ENCODE measurements around the gene KCND3. TPM values are rescaled to one million over a fixed set of nuclear protein-coding genes. Genes with fewer than 3 reads are reported as not detected.

The KCND3 gene
- polyA plus RNA-seq, 1 donor (not counting 4 experiments of a cell fraction or from before 2014, with no cell fraction given) = 0.21 TPM

- TF ChIP-seq EZH2 (IDR thresholded peaks at IDR 0.05; ENCODE audit: low read length) (no peak), CTCF (optimal IDR thresholded peaks at IDR 0.05 in 1 of 3, IDR thresholded peaks at IDR 0.05 in 1 of 3, conservative IDR thresholded peaks at IDR 0.05 in 1 of 3; ENCODE audit: extremely low read depth in 1 of 3, insufficient read depth in 2 of 3, low read length in 3 of 3) (no peak)
- no peaks in the 10 kb centered on the region for H3K36me3 ChIP-seq (ENCODE audit: control insufficient read depth in 2 of 2, extremely low read depth in 1 of 2, insufficient read depth in 2 of 2, low read length in 2 of 2)
- H3K79me2 ChIP-seq (ENCODE audit: control insufficient read depth, insufficient read depth, low read length) = no peaks in the 10 kb centered on the region
- no peak overlapping the region for H3K27ac ChIP-seq (ENCODE audit: control insufficient read depth, insufficient read depth, low read length)
- H3K9ac ChIP-seq (ENCODE audit: control insufficient read depth, extremely low read depth, insufficient read depth, low read length) = no peak overlapping the region
- H3K4me1 ChIP-seq (ENCODE audit: control insufficient read depth, extremely low read depth, insufficient read depth, low read length) = no peaks in the 10 kb centered on the region
- no peaks in the 10 kb centered on the region for H3K9me3 ChIP-seq (ENCODE audit: control insufficient read depth, low read depth, low read length)
- no peak overlapping the region for H3K4me3 ChIP-seq (ENCODE audit: control insufficient read depth in 2 of 3, extremely low read depth in 1 of 3, insufficient read depth in 2 of 3, low read depth in 1 of 3, low read length in 3 of 3)
- FAIRE-seq (no peak), DNase-seq (ENCODE audit: low read depth, low spot score) (no peak)
- H3K4me2 ChIP-seq (ENCODE audit: control insufficient read depth, extremely low read depth, insufficient read depth, low read depth, low read length) = no peak overlapping the region
- no peaks in the 10 kb centered on the region for H3K9me1 ChIP-seq (ENCODE audit: control insufficient read depth, extremely low read depth, insufficient read depth, low read length)
- dilution Hi-C loops (cut with MboI; ENCODE audit: extremely low pct_ligation_motif_present, low sequenced_read_pairs) = no loop called here
- H3K27me3 ChIP-seq (ENCODE audit: control insufficient read depth, extremely low read depth, insufficient read depth, low read length) = peaks cover 3% of the 10 kb centered on the region
- no peak overlapping the region for H2AFZ ChIP-seq (ENCODE audit: control insufficient read depth, low read length)
- no peaks in the 10 kb centered on the region for H4K20me1 ChIP-seq (ENCODE audit: control insufficient read depth, extremely low read depth, insufficient read depth, low read length)
Measured at GRCh38 chr1:111804776-111805175, 184.7 kb downstream of the KCND3 start.

- Histone ChIP-seq H2AFZ (ENCODE audit: control insufficient read depth, low read length) (no peak overlapping the region), H3K9me1 (ENCODE audit: control insufficient read depth, extremely low read depth, insufficient read depth, low read length) (no peaks in the 10 kb centered on the region), H3K4me2 (ENCODE audit: control insufficient read depth, extremely low read depth, insufficient read depth, low read depth, low read length) (no peak overlapping the region), H3K36me3 (ENCODE audit: control insufficient read depth in 2 of 2, extremely low read depth in 1 of 2, insufficient read depth in 2 of 2, low read length in 2 of 2) (no peaks in the 10 kb centered on the region), H3K79me2 (ENCODE audit: control insufficient read depth, insufficient read depth, low read length) (no peaks in the 10 kb centered on the region), H3K4me1 (ENCODE audit: control insufficient read depth, extremely low read depth, insufficient read depth, low read length) (no peaks in the 10 kb centered on the region), H3K9me3 (ENCODE audit: control insufficient read depth, low read depth, low read length) (no peaks in the 10 kb centered on the region), H3K9ac (ENCODE audit: control insufficient read depth, extremely low read depth, insufficient read depth, low read length) (no peak overlapping the region), H3K27ac (ENCODE audit: control insufficient read depth, insufficient read depth, low read length) (no peak overlapping the region), H3K27me3 (ENCODE audit: control insufficient read depth, extremely low read depth, insufficient read depth, low read length) (peaks cover 3% of the 10 kb centered on the region), H4K20me1 (ENCODE audit: control insufficient read depth, extremely low read depth, insufficient read depth, low read length) (no peaks in the 10 kb centered on the region), H3K4me3 (ENCODE audit: control insufficient read depth in 2 of 3, extremely low read depth in 1 of 3, insufficient read depth in 2 of 3, low read depth in 1 of 3, low read length in 3 of 3) (no peak overlapping the region)
- no peak for FAIRE-seq
- dilution Hi-C loops (cut with MboI; ENCODE audit: extremely low pct_ligation_motif_present, low sequenced_read_pairs) = no loop called here
- DNase-seq (ENCODE audit: low read depth, low spot score) = no peak
- TF ChIP-seq CTCF (optimal IDR thresholded peaks at IDR 0.05 in 1 of 3, IDR thresholded peaks at IDR 0.05 in 1 of 3, conservative IDR thresholded peaks at IDR 0.05 in 1 of 3; ENCODE audit: extremely low read depth in 1 of 3, insufficient read depth in 2 of 3, low read length in 3 of 3) (no peak), EZH2 (IDR thresholded peaks at IDR 0.05; ENCODE audit: low read length) (no peak)
Measured at GRCh38 chr1:111803951-111804350, 185.5 kb downstream of the KCND3 start.

Data from keratinocyte (primary cell).